HCT116 (cell line): Measurements from ENCODE around the gene IL23A.

Experiments
- EZH2phosphoT487 ChIP-seq: fragments of 200-600 bp; IDR thresholded peaks from 2 replicates; pipeline ENCODE4 v1.6.1; 2018; ENCODE audit warnings: antibody characterized with exemption, borderline replicate concordance
- POLR2A ChIP-seq: IDR thresholded peaks from 2 replicates; pipeline ENCODE4 v1.7.0; 2011; ENCODE audit warnings: borderline replicate concordance; ENCODE audit not compliant: insufficient read depth, insufficient read length; ENCODE audit errors: extremely low read depth
- SIN3A ChIP-seq: IDR thresholded peaks from 2 replicates; pipeline ENCODE4 v1.6.1; 2012; ENCODE audit warnings: low read depth
- SRF ChIP-seq: IDR thresholded peaks from 2 replicates; pipeline ENCODE4 v1.6.1; 2012; ENCODE audit warnings: low read depth

- no peak for TF ChIP-seq EZH2phosphoT487
- no peak for TF ChIP-seq SRF
- TF ChIP-seq POLR2A, result no peak
- no peak for TF ChIP-seq SIN3A
Observed at GRCh38 chr12:56326533-56326932, 12.2 kb upstream of the IL23A start.
